SK-N-MC (cell line): Measurements from ENCODE around the gene CAMKK2.

ENCODE experiments used
- DNase-seq: peaks from one replicate; pipeline ENCODE4 v3.0.0-alpha.2; 2011; ENCODE audit warnings: low read depth, low spot score
- H3K27ac ChIP-seq: fragments of 200-600 bp; sonication (generic); 2 replicates; pipeline ENCODE4 v1.5.1; 2016; ENCODE audit warnings: mixed run types
- H3K36me3 ChIP-seq: fragments of 200-600 bp; sonication (generic); 2 replicates; pipeline ENCODE4 v1.6.1; 2017; ENCODE audit warnings: antibody characterized with exemption, low read length, mixed read lengths; ENCODE audit not compliant: insufficient read depth
- H3K4me3 ChIP-seq: fragments of 200-600 bp; sonication (generic); 2 replicates; pipeline ENCODE4 v1.5.1; 2016
- H3K9ac ChIP-seq: fragments of 200-600 bp; sonication (generic); 2 replicates; pipeline ENCODE4 v1.8.0; 2017; ENCODE audit warnings: mixed run types, mixed read lengths; ENCODE audit not compliant: insufficient read length
- H3K9me3 ChIP-seq: fragments of 200-600 bp; sonication (generic); 2 replicates; pipeline ENCODE4 v1.6.1; 2017; ENCODE audit warnings: low read depth, mild to moderate bottlenecking, antibody characterized with exemption, low read length, moderate library complexity, mixed read lengths
- EZH2 ChIP-seq: fragments of 200-600 bp; sonication (generic); IDR thresholded peaks from one replicate; pipeline ENCODE4 v1.6.1; 2017; ENCODE audit warnings: antibody characterized with exemption
- FOXP2 ChIP-seq: optimal IDR thresholded peaks from 2 replicates; pipeline ENCODE3; 2011; ENCODE audit warnings: mild to moderate bottlenecking, moderate library complexity; ENCODE audit not compliant: insufficient read depth; ENCODE audit errors: extremely low read length, control extremely low read depth
- POLR2AphosphoS5 ChIP-seq: IDR thresholded peaks from 2 replicates; pipeline ENCODE4 v1.6.1; 2012; ENCODE audit warnings: mild to moderate bottlenecking, low read depth, low read length, borderline replicate concordance

The CAMKK2 gene

DNA sequence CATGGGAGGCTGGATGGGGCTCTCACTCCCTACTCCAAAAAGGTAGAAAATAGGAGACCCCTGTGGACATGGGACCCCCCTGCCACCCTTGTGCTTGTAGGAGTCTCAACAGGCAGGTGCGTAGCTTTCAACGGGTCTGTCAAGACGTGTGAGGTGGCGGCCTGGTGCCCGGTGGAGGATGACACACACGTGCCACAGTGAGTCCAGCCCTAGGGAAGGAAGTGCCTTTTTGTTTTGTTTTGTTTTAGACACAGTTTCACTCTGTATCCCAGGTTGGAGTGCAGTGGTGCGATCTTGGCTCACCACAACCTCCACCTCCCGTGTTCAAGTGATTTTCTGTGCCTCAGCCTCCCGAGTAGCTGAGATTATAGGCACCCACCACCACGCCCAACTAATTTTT is 73.7 kb downstream of the CAMKK2 start:
- H3K36me3 ChIP-seq, result no peaks in the 10 kb centered on the region
- H3K27ac ChIP-seq, result no peak overlapping the region
- DNase-seq, result no peak

DNA sequence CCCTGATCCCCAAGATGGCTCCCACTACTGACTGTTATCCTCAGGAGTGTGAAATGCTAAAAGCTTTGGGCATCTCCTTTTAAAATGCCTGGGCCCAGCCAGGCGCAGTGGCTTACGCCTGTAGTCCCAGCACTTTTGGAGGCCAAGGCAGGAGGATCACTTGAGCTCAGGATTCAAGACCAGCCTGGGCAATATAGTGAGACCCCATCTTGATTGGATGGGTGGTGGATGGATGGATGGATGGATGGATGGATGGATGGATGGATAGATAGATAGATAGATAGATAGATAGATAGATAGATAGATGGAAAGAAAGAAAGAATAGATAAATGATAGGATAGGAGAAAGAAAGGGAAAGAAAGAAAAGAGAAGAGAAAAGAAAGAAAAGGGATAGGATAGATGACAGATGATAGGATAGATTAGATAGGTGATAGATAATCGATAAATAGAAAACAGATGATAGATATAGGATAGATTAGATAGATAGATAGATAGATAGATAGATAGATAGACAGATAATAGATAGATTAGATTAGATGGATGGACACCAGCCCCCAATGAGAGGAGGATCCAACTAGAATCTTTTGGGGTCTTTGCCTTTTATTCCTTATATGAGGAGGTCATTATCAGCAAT is 77.0 kb downstream of the CAMKK2 start:
- no peak for TF ChIP-seq EZH2
- no peak for TF ChIP-seq FOXP2
- H3K36me3 ChIP-seq, result no peaks in the 10 kb centered on the region
- H3K4me3 ChIP-seq, result no peak overlapping the region
- H3K9ac ChIP-seq, result no peak overlapping the region
- no peak for DNase-seq
- H3K9me3 ChIP-seq, result no peaks in the 10 kb centered on the region
- no peak overlapping the region for H3K27ac ChIP-seq

More for the DNA sequence above, 73.7 kb downstream of the CAMKK2 start:
- TF ChIP-seq FOXP2 (no peak), EZH2 (no peak), POLR2AphosphoS5 (no peak)
- Histone ChIP-seq H3K9me3 (no peaks in the 10 kb centered on the region), H3K4me3 (no peak overlapping the region), H3K9ac (no peak overlapping the region)

DNA sequence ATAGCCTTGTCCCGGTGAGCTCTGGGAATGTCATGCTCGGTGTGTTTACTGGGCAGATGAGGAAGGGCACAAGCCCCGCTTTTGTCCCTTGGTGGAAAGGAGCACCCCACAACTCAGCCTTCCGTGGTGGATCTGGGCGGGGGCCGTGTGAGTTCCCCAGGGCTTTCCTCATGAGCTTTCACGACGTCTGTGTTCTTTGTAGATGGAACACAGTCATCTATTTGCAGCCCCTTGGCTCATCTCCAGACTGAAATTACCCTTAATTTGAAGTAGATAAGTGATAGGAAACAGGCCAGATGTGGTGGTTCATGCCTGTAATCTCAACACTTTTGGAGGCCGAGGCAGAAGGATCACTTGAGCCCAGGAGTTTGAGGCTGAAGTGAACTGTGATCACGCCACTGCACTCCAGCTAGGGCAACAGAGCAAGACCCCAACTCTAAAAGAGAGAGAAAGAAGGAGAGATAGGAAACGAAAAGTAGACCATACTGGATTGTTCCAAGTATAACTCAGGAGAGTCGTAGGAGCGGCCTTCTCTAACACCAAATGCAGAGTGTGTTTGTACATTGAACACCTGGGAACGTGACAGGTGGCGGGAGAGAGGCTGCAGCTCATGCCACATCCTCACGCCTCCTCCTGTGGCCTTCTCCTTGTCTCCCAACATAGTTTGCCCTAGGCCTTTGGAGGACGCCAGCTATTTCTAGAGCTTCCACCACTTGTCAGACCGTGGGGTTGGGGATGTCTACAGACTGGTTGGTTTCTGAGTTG is 77.7 kb downstream of the CAMKK2 start:
- Histone ChIP-seq H3K9ac (no peak overlapping the region), H3K9me3 (no peaks in the 10 kb centered on the region), H3K36me3 (no peaks in the 10 kb centered on the region), H3K27ac (no peak overlapping the region), H3K4me3 (no peak overlapping the region)
- TF ChIP-seq FOXP2 (no peak), POLR2AphosphoS5 (no peak), EZH2 (no peak)
- no peak for DNase-seq

- DNase-seq, result no peak
- H3K9me3 ChIP-seq, result no peaks in the 10 kb centered on the region
- H3K36me3 ChIP-seq, result no peaks in the 10 kb centered on the region
- no peak overlapping the region for H3K9ac ChIP-seq
- TF ChIP-seq FOXP2 (no peak), POLR2AphosphoS5 (no peak), EZH2 (no peak)
- no peak overlapping the region for H3K4me3 ChIP-seq
- H3K27ac ChIP-seq, result no peak overlapping the region
These were observed 78.7 kb downstream of the CAMKK2 start for GRCh38 chr12:121217761-121218160.

GRCh38 chr12:121217063-121217462 is 79.4 kb downstream of the CAMKK2 start:
- no peak for TF ChIP-seq EZH2
- no peak for TF ChIP-seq POLR2AphosphoS5
- no peak for TF ChIP-seq FOXP2
- no peak for DNase-seq
- Histone ChIP-seq H3K9me3 (no peaks in the 10 kb centered on the region), H3K36me3 (no peaks in the 10 kb centered on the region), H3K9ac (no peak overlapping the region), H3K4me3 (no peak overlapping the region), H3K27ac (no peak overlapping the region)

GRCh38 chr12:121216102-121216501 is 80.4 kb downstream of the CAMKK2 start:
- H3K9ac ChIP-seq, result no peak overlapping the region
- no peak overlapping the region for H3K4me3 ChIP-seq
- TF ChIP-seq FOXP2, result no peak
- no peak for TF ChIP-seq POLR2AphosphoS5
- TF ChIP-seq EZH2, result no peak
- H3K36me3 ChIP-seq, result no peaks in the 10 kb centered on the region
- DNase-seq, result no peak
- H3K27ac ChIP-seq, result no peak overlapping the region
- no peaks in the 10 kb centered on the region for H3K9me3 ChIP-seq

- no peak overlapping the region for H3K4me3 ChIP-seq
- H3K27ac ChIP-seq, result no peak overlapping the region
- no peaks in the 10 kb centered on the region for H3K36me3 ChIP-seq
- no peak for DNase-seq
- TF ChIP-seq POLR2AphosphoS5, result no peak
- TF ChIP-seq EZH2, result no peak
- TF ChIP-seq FOXP2, result no peak
- no peak overlapping the region for H3K9ac ChIP-seq
- no peaks in the 10 kb centered on the region for H3K9me3 ChIP-seq
These were observed 81.4 kb downstream of the CAMKK2 start for GRCh38 chr12:121214855-121215745.

GRCh38 chr12:121214166-121214777 is 82.2 kb downstream of the CAMKK2 start:
- no peak overlapping the region for H3K9ac ChIP-seq
- DNase-seq, result no peak
- no peak overlapping the region for H3K4me3 ChIP-seq
- no peak overlapping the region for H3K27ac ChIP-seq
- no peaks in the 10 kb centered on the region for H3K36me3 ChIP-seq
- TF ChIP-seq FOXP2 (no peak), POLR2AphosphoS5 (no peak), EZH2 (no peak)
- no peaks in the 10 kb centered on the region for H3K9me3 ChIP-seq
